Gastrocnemius medialis (tissue), 4 donors: Measurements from ENCODE around the gene ANKRD50.

ENCODE experiments used
- CTCF ChIP-seq, 5 experiments: fragments of 450-650 bp in 3 of 5; fragments of 200-600 bp in 2 of 5; sonication (generic) in 2 of 5; IDR thresholded peaks in 4 of 5; conservative IDR thresholded peaks in 1 of 5; 1 replicate in 4 of 5; 2 replicates in 1 of 5; pipeline ENCODE4 v1.5.1; 2016 to 2019; ENCODE audit warnings: antibody characterized with exemption in 5 of 5, mild to moderate bottlenecking in 3 of 5, moderate library complexity in 3 of 5
- POLR2A ChIP-seq, 2 donors: fragments of 450-650 bp; IDR thresholded peaks; one replicate each; pipeline ENCODE4 v1.6.1; 2017; ENCODE audit warnings: antibody characterized with exemption in 2 of 2, mild to moderate bottlenecking in 2 of 2, moderate library complexity in 2 of 2

GRCh38 chr4:124727331-124727890, 14.9 kb upstream of the ANKRD50 start:
- TF ChIP-seq CTCF (IDR thresholded peaks at IDR 0.05 in 4 of 5, conservative IDR thresholded peaks at IDR 0.05 in 1 of 5) (no peak), POLR2A (IDR thresholded peaks at IDR 0.05) (no peak)
